ENCODE measurements around the gene TRABD2B.
"Not testable (repeated sequence)": the region's sequence is repeated elsewhere in the genome, so short reads cannot be mapped to it uniquely, and the experiment has no call there.

TRABD2B gene

GRCh38 chr1:47963568-47964358, 33.4 kb downstream of the TRABD2B start:
- peak; percentile 12 for DNase-seq

GRCh38 chr1:47962750-47963492, 34.3 kb downstream of the TRABD2B start:
- DNase-seq = no peak

- not testable (repeated sequence) for DNase-seq
Measured at GRCh38 chr1:47961835-47962234, 35.4 kb downstream of the TRABD2B start.

GRCh38 chr1:47956491-47956890, 40.7 kb downstream of the TRABD2B start:
- DNase-seq = not testable (repeated sequence)

- DNase-seq = no peak
Measured at GRCh38 chr1:47953661-47954060, 43.5 kb downstream of the TRABD2B start.

GRCh38 chr1:47951545-47952235, 45.5 kb downstream of the TRABD2B start:
- DNase-seq = no peak

GRCh38 chr1:47951026-47951425, 46.2 kb downstream of the TRABD2B start:
- no peak for DNase-seq

GRCh38 chr1:47950471-47950870, 46.7 kb downstream of the TRABD2B start:
- no peak for DNase-seq

GRCh38 chr1:47948126-47948525, 49.1 kb downstream of the TRABD2B start:
- DNase-seq = no peak

GRCh38 chr1:47947531-47947930, 49.7 kb downstream of the TRABD2B start:
- no peak for DNase-seq

- no peak for DNase-seq
Measured at GRCh38 chr1:47944561-47944960, 52.6 kb downstream of the TRABD2B start.

- no peak for DNase-seq
Measured at GRCh38 chr1:47942240-47942629, 55.0 kb downstream of the TRABD2B start.

GRCh38 chr1:47941609-47942239, 55.5 kb downstream of the TRABD2B start:
- peak; percentile 39 for DNase-seq

GRCh38 chr1:47940779-47941178, 56.4 kb downstream of the TRABD2B start:
- peak; percentile 81 for DNase-seq

GRCh38 chr1:47940326-47940725, 56.9 kb downstream of the TRABD2B start:
- peak; percentile 63 for DNase-seq

- peak; percentile 69 for DNase-seq
Measured at GRCh38 chr1:47938520-47938919, 58.7 kb downstream of the TRABD2B start.

- DNase-seq = no peak
Measured at GRCh38 chr1:47937586-47938254, 59.5 kb downstream of the TRABD2B start.

- no peak for DNase-seq
Measured at GRCh38 chr1:47936916-47937551, 60.2 kb downstream of the TRABD2B start.

- no peak for DNase-seq
Measured at GRCh38 chr1:47935856-47936255, 61.3 kb downstream of the TRABD2B start.

GRCh38 chr1:47935163-47935562, 62.0 kb downstream of the TRABD2B start:
- no peak for DNase-seq

- peak; percentile 92 for DNase-seq
Measured at GRCh38 chr1:47934243-47934805, 62.9 kb downstream of the TRABD2B start.

- no peak for DNase-seq
Measured at GRCh38 chr1:47932743-47933142, 64.4 kb downstream of the TRABD2B start.
